ENCODE measurements around the gene TMEM239. TPM values are rescaled to one million over a fixed set of nuclear protein-coding genes. Genes with fewer than 3 reads are reported as not detected.

The TMEM239 gene
- total RNA-seq, 2 donors from 2014 or later, result not detected

DNA sequence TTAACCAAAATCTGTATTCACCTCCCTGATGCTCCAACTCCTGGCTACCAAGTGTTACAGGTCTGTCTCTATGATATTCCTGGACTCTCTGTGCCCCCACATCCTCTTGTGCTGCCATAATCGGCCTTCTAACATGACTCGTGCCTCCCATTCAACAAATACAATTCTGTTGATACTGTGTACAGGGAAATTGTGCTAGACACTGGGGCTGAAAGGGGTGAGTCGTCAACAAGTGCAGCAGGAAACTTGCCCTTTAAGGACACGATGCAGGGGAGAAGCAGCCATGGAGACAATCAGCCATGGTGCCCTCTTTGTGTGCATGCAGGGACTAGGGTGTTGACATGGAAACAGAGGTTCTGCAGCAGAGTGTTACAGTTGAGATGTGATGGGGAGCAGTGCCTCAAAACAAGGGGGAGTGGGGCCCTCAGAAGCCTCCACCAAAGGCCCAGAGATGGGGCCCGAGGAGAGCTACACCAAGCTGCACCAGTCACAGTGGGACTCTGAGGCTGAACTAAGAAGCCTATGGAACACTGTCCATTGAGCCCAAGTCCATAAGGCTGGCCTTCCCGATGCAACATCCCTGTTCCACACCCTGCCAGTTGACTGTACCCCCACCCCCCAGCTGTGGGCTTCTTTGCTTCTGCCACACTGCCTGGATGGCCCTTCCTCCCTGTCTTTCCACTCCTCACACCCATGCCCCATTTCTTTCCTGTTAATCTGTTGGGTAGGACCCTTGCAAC, 21.2 kb downstream of the TMEM239 start:
- no peak for TF ChIP-seq POLR2AphosphoS5 (IDR thresholded peaks at IDR 0.05)
- TF ChIP-seq POLR2A (IDR thresholded peaks at IDR 0.05), result no peak
- TF ChIP-seq, protein P1, sequence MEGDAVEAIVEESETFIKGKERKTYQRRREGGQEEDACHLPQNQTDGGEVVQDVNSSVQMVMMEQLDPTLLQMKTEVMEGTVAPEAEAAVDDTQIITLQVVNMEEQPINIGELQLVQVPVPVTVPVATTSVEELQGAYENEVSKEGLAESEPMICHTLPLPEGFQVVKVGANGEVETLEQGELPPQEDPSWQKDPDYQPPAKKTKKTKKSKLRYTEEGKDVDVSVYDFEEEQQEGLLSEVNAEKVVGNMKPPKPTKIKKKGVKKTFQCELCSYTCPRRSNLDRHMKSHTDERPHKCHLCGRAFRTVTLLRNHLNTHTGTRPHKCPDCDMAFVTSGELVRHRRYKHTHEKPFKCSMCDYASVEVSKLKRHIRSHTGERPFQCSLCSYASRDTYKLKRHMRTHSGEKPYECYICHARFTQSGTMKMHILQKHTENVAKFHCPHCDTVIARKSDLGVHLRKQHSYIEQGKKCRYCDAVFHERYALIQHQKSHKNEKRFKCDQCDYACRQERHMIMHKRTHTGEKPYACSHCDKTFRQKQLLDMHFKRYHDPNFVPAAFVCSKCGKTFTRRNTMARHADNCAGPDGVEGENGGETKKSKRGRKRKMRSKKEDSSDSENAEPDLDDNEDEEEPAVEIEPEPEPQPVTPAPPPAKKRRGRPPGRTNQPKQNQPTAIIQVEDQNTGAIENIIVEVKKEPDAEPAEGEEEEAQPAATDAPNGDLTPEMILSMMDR (IDR thresholded peaks at IDR 0.05), result no peak
- DNase-seq (ENCODE audit: low spot score), result no peak
- 93% methylated on average over 6 of the region's 6 CpGs for WGBS
- intact Hi-C loops (cut with DNase I), result no loop called here
- Histone ChIP-seq H3K36me3 (no peaks in the 10 kb centered on the region), H3K9me3 (no peaks in the 10 kb centered on the region), H3K27ac (no peak overlapping the region), H3K4me1 (replicated peaks) (peaks cover 3% of the 10 kb centered on the region), H3K4me3 (no peak overlapping the region), H3K27me3 (replicated peaks; ENCODE audit: insufficient read depth) (no peaks in the 10 kb centered on the region)

DNA sequence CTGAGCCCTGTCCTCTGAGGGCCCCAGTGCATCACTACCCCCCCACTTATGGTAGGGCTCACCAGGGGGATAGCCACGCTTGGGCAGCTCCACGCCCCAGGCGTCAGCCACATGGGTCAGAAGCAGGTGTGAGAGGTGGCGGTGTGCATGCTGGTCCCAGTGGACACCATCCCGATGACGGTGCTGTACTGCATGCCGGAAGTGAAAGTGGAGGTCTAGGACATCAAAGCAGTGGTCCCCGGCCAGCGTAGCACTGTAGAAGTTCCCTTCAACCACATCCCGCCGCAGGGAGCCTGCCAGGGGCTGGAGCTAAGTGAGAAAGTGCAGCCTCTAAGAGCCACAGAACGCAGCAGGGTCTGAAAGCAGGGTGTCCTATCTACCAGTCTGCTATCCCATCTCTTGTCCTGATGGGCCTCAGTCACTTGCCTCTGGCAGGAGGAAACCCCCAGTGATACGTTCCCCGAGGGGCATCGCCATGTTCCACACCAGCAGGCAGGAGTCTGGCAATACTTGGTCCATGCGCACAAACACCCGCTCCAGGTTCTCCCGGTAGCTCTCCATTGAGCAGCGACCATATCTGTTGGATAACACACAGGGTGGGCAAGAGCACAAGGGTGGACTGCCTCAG, 22.1 kb downstream of the TMEM239 start:
- Histone ChIP-seq H3K4me1 (replicated peaks) (peaks cover 3% of the 10 kb centered on the region), H3K27ac (no peak overlapping the region), H3K27me3 (replicated peaks; ENCODE audit: insufficient read depth) (no peaks in the 10 kb centered on the region), H3K4me3 (no peak overlapping the region), H3K9me3 (no peaks in the 10 kb centered on the region), H3K36me3 (no peaks in the 10 kb centered on the region)
- TF ChIP-seq, protein P1 (IDR thresholded peaks at IDR 0.05), result no peak
- no peak for TF ChIP-seq POLR2AphosphoS5 (IDR thresholded peaks at IDR 0.05)
- no peak for TF ChIP-seq POLR2A (IDR thresholded peaks at IDR 0.05)
- DNase-seq (ENCODE audit: low spot score), result no peak
- intact Hi-C loops (cut with DNase I), result no loop called here
- WGBS, result 97% methylated on average over 19 of the region's 19 CpGs

DNA sequence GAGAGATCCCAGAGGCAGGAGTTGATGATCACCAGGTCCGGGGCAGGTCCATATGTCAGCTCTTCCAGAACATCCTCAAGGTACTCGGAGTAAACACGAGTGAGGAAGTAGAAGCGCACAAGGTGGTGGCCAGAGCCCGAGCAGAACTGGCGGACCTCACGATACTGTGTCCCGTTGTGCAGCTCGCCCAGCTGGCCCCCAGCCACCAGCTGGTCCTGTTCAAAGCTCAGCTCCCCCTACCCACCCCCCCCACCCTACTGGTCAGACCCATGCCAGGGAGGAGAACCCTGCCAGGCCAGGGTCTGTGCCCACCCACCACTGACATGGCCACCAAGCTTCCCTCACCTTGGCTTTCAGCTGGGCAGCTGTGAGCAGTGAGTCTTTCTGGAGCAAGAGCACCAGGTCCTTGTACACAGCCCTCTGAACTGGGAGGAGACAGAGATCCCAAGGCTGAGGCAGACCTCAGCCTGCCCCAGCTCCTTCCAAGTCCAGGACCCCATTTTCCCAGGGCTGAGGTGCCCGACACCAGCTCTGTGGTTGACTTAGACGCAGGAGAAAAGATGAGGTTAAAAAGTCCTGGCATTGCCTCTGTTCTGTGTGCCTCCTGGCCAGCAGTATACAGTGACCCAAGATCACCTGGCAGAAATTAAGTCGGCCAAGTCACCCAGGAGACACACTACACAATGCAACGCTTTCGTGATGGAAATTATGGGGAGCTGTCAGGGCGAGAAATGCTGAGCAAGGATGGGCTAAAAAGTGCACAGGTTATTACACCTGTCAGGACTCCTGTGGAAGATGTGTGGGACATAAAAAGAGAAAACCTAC, 22.9 kb downstream of the TMEM239 start:
- no peak overlapping the region for H3K4me3 ChIP-seq
- intact Hi-C loops (cut with DNase I), result no loop called here
- no peaks in the 10 kb centered on the region for H3K36me3 ChIP-seq
- TF ChIP-seq POLR2AphosphoS5 (IDR thresholded peaks at IDR 0.05) (no peak), POLR2A (IDR thresholded peaks at IDR 0.05) (no peak)
- TF ChIP-seq, protein P1 (IDR thresholded peaks at IDR 0.05), result no peak
- no peak for DNase-seq (ENCODE audit: low spot score)
- no peaks in the 10 kb centered on the region for H3K9me3 ChIP-seq
- H3K27ac ChIP-seq, result no peak overlapping the region
- H3K4me1 ChIP-seq (replicated peaks), result peaks cover 3% of the 10 kb centered on the region
- 93% methylated on average over 15 of the region's 15 CpGs for WGBS
- H3K27me3 ChIP-seq (replicated peaks; ENCODE audit: insufficient read depth), result no peaks in the 10 kb centered on the region

DNA sequence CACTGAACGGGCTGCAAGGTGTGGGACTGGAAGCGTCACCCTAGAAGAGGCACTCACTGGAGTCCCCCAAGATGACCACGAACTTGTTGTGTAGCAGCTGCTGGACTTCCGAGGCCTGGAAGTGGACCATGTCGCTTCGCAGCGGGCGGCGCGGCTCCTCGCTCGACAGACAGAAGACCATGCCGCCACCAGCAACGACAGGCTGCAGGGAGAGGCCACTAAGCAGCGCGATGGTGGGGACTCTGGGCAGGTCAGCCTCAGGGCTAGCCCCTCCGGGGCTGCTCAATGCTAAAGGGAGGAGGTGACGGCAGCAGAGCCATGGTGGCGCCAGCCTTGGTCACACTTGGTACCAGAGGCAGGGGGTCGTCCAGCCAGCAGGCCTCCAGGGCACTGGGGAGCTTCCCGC, 23.6 kb downstream of the TMEM239 start:
- H3K9me3 ChIP-seq, result no peaks in the 10 kb centered on the region
- no peaks in the 10 kb centered on the region for H3K36me3 ChIP-seq
- peak overlapping the region in 1 of 2 donors; percentile 80 for H3K27ac ChIP-seq
- peak overlapping the region; percentile 70 to 98 for H3K4me3 ChIP-seq
- intact Hi-C loops (cut with DNase I), result loop anchor here (10.0 kb wide), 1 partner anchor 145 kb away; the partner anchor contains the start of gene EBF4
- no peak for TF ChIP-seq POLR2AphosphoS5 (IDR thresholded peaks at IDR 0.05)
- TF ChIP-seq POLR2A (IDR thresholded peaks at IDR 0.05), result no peak
- TF ChIP-seq, protein P1 (IDR thresholded peaks at IDR 0.05), result no peak
- H3K4me1 ChIP-seq (replicated peaks), result peaks cover 3% of the 10 kb centered on the region
- DNase-seq (ENCODE audit: low spot score), result no peak
- 79% methylated on average over 13 of the region's 21 CpGs for WGBS
- no peaks in the 10 kb centered on the region for H3K27me3 ChIP-seq (replicated peaks; ENCODE audit: insufficient read depth)
